HG03460 (cell line): ENCODE data around the gene CARD19.
A peak's percentile ranks its signal among the peaks of the same experiment; 100 is the strongest.

Source experiments
- ATAC-seq: cut with Tn5 transposase; IDR thresholded peaks from one replicate; pipeline ENCODE4 v1.9.1; 2021; ENCODE audit not compliant: unreplicated experiment

CARD19 gene

DNA sequence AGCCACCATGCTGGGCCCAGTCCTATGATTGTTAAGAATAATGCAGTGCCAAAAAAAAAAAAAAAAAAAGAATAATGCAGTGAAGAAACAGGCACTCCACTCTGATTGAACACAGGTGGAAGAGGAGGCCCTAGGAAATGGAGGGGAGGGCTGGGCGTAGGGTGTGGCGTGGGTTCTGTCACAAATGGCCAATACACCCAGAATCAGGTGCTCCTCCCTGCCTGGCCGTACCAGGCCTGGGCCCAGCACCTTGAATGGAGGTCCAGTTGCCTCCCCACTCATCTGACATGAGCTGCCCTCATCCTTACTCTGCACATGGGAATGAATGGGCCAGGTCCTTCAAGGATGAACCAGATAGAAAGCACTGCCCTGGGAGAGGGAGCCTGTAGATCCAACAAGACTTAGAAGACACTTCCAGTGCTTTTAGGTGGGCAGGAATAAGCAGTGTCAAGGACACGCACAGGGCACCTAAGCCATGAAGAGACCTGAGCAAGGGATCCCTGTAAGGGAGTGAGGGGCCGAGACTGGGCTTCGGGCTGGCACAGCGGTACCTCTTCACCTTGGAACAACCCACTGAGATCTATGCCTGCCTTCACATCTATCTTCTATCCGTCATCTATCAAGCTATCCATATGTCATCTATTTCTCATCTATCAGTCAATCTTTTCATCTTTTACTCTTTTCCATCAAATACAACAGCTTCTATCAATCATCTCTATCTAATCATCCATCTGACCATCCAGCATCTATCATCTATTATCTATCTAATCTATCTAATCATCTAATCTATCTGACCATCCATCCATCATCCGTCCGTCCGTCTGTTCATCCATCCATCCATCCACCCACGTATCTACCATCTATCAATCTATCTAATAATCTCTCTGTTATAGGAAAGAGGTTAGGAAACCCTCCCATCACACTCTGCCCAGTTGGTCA, 22.2 kb downstream of the CARD19 start:
- no peak for ATAC-seq

DNA sequence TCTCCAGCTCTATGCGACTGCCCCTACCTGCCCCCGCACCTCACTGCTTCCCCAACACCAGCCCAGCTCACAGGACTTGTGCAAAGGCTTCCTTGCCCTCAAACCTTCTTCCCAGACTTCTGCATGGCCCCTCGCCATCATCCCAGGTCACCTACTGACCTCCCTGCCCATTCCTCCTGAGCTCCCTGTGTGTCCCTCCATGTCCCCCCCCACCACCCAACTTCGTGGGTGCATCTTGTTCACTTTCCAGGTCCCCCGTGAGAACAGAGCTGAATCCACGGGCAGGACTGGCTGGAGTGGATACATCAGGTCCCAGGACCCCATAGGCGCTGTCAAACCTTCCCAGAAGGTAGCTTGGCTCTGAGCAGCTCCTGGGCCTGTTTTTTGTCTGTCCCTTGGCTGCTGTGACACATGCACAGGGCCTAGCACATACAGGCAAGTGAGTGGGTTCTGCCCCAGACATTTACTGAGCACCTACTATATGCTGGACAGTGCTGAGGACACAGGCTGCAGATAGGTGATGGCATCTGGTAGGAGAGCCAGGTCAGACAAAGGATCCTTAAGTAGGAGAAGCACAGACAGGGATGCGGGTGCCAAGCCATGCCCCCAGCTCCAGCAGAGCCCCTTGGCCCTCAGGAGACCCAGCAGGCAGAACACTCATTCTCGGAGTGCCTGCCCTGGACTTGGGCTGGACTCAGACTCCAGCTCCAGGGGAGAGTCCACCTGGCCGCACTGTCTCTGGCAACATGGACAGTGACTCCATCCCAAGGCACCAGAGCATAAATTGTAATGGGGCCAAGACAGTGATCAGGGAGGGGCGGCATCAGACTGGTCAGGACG, 23.1 kb downstream of the CARD19 start:
- ATAC-seq = no peak

DNA sequence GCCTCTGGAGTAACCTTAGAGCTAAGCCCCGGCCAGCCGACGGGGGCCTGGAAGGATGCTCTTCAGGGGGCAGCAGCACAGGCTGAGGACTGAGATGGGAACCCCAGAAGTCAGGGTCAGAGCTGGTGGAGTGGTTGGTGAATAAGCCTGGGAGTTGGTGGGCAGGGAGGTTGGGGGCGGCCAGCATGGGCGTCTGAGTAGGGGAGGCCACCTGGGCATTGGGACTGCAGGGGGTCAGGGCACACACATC, 23.6 kb downstream of the CARD19 start:
- ATAC-seq = no peak

DNA sequence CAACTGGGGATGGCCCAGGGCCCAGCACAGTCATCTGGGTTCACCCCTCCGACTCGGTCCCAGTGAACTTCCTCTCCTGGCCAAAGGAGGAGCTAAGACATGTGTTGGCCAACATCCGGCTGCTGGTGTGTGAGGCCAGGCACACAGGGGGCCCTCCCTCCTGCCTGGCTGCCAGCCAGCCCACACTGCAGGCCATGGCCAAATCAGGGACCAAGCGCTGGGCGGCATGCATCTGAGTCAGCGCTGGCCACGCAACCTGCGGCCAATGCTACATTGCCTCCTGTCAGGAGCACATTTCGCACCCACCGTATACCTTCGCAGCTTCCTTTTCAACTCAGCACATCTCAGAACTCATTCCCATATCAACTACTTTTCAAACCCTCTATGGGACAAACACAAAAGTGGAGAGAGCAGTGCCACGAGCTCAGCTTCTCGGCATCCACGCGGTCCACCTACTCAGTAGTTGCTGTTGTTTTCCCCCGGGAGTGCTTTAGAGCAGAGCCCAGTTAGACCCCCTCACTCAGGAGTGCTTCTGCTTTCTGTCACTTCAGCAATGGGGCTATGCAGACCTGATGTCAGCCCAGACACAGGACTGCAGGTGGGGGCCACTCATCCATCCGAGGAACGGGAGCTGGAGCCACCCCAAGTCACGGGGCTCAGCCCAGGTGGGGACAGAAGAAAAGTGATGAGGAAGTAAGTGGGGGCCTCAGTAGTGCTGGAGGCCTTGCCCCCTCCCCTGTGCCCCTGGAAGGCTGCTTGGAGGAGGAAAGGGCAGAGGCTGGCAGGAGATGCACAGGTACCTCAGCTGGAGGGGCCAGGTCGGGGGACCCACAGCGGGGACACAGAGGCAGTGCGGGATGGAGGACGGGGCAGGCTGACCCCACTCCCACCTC, 24.2 kb downstream of the CARD19 start:
- peak; percentile 93 for ATAC-seq

DNA sequence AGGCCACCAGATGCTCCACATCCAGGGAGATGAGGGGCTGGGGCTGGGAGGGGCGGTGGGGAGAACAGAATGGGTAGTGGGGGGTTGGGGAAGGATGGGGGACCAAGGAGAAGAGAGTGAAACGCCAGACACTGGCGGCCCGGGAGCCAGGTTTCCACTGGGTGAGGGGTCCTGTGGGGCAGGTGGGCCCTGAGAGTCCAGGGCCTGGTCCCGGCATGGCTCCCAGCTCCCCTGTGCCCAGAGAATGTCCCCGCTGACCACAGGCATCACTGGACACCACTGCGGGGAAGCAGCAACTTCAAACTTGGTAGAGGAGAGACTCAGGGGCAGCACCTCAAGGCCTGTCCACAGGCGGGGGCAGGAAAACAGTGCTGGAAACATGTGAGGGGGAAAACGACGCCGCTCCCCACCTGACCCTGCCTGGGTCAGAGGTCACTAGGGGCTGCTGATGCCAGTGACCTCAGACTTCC, 24.9 kb downstream of the CARD19 start:
- no peak for ATAC-seq

DNA sequence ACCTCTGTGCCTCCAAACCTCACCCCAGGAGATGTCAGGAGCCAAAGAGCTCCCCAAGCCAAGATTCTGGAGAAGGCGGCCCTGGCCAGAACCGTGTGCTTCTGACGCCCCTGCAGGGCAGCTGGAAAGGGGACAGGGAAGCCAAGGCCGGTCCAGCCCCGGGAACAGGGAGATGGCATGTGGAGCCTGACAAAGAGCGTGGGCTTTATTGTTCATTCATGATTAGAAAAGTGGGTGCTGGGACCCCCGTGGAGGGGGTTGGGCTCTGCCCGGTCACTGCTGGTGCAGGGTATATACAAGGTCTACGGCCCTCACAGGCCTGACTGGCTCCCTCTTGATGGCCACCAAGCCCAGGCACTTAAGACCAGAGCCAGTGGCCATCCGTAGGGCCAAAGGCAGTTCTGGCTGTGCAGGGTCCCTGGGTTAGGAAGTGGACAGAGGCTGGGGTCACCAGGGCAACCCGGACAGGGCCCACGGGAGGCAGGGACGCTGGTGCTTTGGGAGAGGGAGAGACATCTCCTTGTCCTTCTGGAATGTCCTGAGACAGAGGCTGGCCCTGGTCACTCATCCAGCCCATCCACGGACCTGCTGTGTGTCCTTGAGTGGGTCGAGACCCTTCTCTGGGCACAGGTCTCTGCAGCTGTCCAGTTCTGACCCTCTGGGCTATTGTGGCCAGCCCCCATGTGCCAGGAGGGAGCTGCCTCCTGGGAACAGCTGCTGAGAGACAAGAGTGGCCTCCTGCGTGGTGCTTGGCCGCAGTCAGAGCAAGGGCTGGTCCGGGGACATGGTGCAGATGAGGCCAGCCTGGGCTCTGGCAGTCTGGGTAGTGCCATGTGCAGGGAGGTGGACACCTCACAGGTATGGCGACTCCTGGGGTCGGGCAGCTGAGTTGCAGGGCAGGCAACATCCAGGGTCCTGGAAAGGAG, 25.6 kb downstream of the CARD19 start:
- ATAC-seq = no peak

DNA sequence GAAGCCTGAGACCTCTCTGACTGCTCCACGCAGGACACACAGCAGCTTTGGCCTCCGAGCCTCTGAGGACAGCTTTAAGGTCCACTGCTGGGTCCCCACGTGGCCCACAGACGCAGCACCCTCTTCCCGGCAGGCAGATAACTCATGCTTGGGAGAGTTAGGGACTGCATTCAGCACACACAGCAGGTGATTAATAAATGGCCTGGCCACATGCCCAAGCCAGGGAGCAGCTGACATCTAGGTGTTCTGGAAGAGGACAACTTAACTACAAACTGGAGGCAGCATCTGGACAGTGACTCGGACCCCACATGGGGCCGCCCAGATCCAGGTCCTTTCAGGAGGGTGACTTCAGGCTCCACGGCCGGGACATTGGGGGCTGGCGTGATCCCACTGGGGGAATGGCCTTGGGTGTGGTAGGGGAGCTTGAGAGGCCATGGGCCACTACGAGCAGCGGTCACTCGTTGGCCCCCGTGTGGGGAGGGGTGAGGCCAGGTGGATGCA, 26.8 kb downstream of the CARD19 start:
- ATAC-seq = no peak

DNA sequence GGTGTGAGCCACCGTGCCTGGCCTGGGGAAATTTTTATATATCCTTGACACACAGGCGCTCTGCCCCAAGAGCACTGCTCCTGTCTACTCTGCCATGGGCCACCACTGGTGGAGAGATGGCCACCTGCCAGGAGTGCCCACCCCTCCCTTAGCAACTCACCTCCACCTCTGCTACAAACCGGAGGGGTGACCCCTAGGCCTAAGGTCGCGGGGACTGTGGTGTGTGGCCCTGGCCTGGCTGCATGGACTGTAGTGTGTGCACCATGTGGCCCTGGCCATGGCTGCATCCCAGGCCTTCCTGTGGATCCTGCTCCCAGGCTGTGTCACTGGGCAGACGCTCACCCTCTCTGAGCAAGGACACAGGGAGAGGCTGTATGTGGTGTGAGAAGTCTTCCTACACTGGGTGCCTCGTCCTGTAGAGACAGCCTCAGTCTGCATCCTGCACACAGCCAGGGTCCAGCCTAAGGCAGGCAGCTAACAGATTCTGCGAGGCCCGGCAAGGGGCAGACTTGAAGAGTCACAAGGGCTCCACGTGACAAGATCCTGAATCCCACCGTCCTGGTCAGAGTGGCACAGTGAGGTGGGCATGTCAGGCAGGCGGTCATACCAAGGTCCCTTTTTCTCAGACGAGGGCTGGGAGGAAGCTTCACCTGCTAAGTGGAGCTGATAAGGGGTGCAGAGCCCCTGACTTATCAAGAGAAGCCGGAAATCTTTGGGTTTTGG, 27.7 kb downstream of the CARD19 start:
- no peak for ATAC-seq

DNA sequence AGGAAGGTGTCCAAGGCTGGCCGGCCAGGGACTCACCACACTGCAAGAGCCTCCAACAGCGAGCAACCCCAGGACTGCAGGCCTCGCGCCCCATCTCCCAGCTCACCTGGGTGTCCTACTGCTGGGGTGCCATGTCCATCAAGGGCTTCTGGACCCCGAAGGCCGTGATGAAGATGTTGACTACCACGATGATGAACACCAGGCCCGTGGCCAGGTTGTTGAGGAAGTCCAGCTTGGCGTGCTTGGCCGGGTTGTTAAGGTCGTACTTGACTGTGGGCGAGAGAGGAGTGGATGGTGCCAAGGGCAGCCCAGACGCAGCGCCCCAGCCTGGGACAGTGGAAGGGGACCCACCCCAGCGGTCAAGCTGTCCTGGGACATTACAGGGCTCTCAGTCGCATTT, 28.8 kb downstream of the CARD19 start:
- ATAC-seq = no peak

DNA sequence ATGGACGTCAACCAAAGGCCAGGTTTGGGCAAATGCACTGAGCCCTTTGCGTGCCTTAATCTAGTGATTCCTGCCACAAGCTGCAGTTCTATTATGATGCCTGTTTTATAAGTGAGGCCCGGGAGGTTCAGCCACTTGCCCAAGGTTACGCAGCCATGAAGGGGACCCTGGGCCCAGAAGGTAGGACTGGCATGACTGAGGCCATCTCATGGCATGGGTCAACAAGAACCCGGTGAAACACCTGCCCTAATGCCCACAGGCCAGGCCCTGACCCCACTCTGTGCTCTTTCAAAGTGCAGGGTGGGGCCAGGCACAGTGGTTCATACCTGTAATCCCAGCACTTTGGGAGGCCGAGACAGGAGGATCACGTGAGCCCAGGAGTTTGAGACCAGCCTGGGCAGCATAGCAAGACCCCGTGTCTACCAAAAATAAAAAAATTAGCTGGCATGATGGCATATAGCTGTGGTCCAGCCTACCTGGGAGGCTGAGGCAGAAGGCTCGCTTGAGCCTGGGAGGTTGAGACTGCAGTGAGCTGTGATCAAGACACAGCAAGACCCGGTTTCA, 29.4 kb downstream of the CARD19 start:
- no peak for ATAC-seq

DNA sequence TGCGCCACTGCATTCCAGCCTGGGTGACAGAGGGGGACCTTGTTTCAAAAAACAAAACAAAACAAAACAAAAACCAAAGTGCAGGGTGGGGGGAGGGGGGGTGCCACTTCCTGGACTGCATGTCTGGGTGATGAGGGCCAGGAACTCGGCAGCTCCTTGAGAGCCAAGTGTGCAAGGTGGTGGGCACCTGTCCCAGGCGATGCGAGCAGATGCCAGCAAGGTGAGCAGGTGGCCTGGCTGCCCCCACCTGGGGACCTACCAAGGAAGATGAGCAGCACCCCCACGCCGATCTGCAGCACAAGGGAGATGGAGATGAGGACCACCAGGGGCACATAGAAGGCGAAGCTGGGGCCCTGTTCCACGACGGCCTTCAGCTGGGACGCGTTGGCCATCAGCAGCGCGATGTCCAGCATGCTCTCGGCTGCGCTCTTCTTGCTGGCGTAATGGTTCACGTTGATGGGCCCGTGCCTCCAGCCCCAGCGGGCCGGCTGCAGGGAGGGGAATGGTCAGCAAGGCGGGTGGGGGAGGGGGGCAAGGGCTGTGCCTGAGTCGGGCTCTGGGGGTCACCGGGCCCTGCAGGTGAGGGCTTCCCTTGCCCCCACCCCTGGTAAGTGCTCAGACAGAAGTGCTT, 30.2 kb downstream of the CARD19 start:
- no peak for ATAC-seq

DNA sequence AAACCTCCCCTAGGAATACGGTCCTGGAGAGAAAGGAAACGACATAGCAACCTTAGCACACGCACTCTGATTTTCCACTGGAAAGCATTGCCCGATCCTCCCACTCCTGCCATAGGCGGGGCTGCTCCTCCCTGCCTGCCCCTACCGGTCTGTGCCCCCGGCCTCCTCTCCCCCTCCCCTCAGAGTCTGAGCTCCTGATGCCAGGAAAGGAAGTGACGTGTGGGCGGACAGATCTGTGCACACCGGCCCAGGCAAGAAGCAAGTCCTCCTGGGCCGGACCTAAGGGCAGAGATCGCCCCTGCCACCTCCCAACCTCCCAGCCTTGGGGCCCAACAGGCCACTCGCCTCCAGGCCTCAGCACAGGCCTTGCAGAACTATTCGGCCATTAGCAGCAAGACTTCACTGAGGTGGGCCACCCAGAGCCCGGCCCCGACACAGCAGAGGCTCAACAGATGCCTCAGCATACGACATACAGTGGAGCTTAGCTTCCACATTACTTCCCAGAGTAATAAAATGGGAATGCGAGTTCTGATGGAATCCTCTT, 30.9 kb downstream of the CARD19 start:
- no peak for ATAC-seq

DNA sequence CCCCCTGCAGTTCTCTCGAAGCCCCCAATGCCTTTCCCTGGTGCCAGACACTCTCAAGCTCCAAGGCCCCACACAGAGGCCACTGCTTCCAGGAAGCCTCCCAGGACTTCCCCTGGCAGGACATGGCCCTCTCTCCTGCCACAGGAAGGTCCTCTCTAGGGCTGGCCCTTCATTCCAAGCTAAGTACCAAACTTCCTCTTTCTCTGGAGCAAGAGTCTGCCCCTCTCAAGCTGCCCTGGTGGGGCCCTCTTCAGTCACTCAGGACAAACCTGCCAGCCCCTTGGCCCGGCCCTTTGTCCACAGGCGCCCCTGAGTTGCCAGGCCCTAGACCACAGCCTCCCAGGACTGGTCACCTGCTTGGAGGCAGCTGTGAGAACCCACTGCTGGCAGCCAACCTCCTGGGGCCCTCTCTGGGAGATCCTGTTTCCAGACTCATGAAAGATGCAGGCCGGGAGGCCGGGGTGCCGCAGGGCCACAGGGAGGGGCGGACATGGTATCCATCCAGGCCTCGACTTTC, 31.4 kb downstream of the CARD19 start:
- ATAC-seq = no peak

DNA sequence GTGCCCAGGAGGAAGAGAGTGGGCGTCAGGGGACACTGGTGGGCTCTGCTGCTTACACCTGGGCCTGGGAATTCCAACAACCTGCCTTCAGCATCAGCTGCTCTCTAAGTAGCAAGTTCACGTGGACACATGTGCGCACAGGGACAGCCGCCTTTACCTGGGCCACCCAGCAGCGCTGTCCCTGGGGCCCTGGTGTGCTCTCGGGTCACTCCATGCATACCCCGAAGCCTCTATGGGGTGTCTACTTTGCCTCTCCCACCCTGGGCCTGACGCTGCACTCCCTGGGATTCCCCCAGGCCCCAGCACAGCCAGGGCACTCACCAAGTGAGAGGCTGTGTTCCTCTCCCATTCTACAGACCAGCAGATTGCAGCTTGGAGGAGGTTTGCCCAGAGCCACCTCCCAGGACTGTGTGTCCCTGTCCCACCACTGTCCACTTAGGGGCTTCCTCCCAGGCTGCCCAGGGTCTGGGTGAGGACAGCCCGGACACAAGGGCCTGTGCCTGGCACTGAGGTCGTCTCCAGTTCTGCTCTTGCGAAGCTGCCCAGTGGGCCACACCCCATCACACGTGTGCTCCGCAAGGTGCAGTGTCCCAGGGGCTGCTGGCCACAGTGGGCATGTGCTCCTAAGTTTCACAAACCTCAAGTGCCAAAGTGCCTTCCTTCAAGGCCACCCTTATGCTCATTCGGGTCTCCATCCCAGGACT, 32.1 kb downstream of the CARD19 start:
- no peak for ATAC-seq

DNA sequence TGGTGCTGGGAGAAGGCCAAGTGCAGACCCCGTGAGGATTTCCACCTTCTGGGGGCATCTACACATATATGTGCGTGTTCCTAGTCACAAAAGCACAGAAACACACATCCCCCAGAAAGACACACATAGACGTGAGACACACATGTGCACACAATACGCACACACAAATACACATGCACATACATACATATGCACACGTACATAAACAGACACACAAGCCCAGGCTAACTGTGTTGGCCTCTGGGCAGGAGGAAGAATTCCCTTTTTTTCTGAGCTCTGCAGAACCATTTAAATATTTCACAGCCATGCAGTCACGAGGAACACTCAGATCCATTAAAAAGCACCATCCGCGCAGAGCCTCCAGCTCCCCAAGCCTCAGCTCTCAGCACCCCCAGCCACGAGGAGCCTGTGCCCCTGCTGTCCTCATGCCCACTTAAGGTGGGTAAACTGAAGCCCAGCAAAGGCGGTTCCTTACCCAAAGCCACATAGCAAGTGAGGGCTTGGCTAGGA, 32.8 kb downstream of the CARD19 start:
- ATAC-seq = no peak

DNA sequence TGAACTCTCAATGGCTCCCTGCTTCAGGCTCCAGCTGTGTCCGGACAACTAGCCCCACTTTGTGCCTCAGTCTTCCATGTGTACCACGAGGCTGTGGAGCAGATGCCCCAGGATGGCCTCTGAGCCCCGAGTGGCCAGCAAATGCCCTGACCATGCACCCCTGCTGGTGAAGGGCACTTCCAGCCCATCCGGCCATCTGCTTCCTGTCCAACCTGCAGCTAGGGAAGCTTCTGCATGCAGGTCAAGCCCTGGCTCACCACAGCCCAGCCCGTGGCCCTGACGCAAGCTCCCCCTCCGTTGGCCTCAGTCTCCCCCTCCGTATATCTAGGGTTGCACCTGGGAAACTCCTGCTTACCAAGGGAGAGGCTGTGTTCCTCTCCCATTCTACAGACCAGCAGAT, 33.3 kb downstream of the CARD19 start:
- no peak for ATAC-seq
